A673 (cell line): ENCODE data around the gene SPRED1. TPM values are rescaled to one million over a fixed set of nuclear protein-coding genes. Genes with fewer than 3 reads are reported as not detected.
"Not testable (repeated sequence)": the region's sequence is repeated elsewhere in the genome, so short reads cannot be mapped to it uniquely, and the experiment has no call there.

Source experiments
- BruUV-seq: library from RNA; stranded (reverse); fragments of 400-500 nt; replicated peaks from 2 replicates; lab custom pipeline; 2021; lab: Mats Ljungman, UMichigan
- CTCF ChIA-PET: fragments of 300-600 bp; sonication (Branson Sonifier 250); formaldehyde crosslinking; loops from one replicate; lab custom pipeline; 2022; ENCODE audit warnings: antibody characterized with exemption; lab: Charles Lee
- POLR2A ChIA-PET: fragments of 300-600 bp; sonication (Branson Sonifier 250); formaldehyde crosslinking; loops from one replicate; lab custom pipeline; 2022; ENCODE audit warnings: antibody characterized with exemption; ENCODE audit not compliant: low non-redundant PET; lab: Charles Lee
- DNase-seq: peaks from one replicate; pipeline ENCODE4 v3.0.0-alpha.2; 2015; ENCODE audit warnings: low spot score
- H3K27ac ChIP-seq: fragments of 200-600 bp; sonication (generic); 2 replicates; pipeline ENCODE4 v1.5.1; 2016; ENCODE audit warnings: mixed run types, low read depth, mild to moderate bottlenecking, mixed read lengths, antibody characterized with exemption, low read length; ENCODE audit not compliant: poor library complexity, severe bottlenecking
- H3K27me3 ChIP-seq: fragments of 200-600 bp; sonication (generic); replicated peaks from 2 replicates; pipeline ENCODE4 v1.6.1; 2017; ENCODE audit warnings: mixed run types, low read depth, mild to moderate bottlenecking, mixed read lengths, antibody characterized with exemption, low read length; ENCODE audit not compliant: insufficient read depth, poor library complexity
- H3K36me3 ChIP-seq: fragments of 200-600 bp; sonication (generic); 2 replicates; pipeline ENCODE4 v1.6.1; 2016; ENCODE audit warnings: mixed run types, mild to moderate bottlenecking, mixed read lengths, antibody characterized with exemption, low read length; ENCODE audit not compliant: insufficient read depth, poor library complexity, severe bottlenecking
- H3K4me1 ChIP-seq: fragments of 200-600 bp; sonication (generic); 2 replicates; pipeline ENCODE4 v1.6.1; 2017; ENCODE audit warnings: mixed run types, mild to moderate bottlenecking, mixed read lengths, antibody characterized with exemption, low read length; ENCODE audit not compliant: insufficient read depth, poor library complexity, severe bottlenecking
- H3K4me3 ChIP-seq: fragments of 200-600 bp; sonication (generic); 2 replicates; pipeline ENCODE4 v1.5.1; 2016; ENCODE audit warnings: low read depth, mixed run types, mild to moderate bottlenecking, mixed read lengths, low read length; ENCODE audit not compliant: poor library complexity, severe bottlenecking
- H3K9me3 ChIP-seq: fragments of 200-600 bp; sonication (generic); 2 replicates; pipeline ENCODE4 v1.6.1; 2016; ENCODE audit warnings: mixed run types, low read depth, mild to moderate bottlenecking, mixed read lengths, antibody characterized with exemption, low read length; ENCODE audit not compliant: poor library complexity, severe bottlenecking
- CTCF ChIP-seq: fragments of 300-800, 200-600 bp; sonication (generic); conservative IDR thresholded peaks from 2 replicates; pipeline ENCODE4 v1.5.1; 2017; ENCODE audit warnings: low read depth, mild to moderate bottlenecking, antibody characterized with exemption, low read length, moderate library complexity, mixed read lengths
- EZH2 ChIP-seq: fragments of 200-600 bp; sonication (generic); IDR thresholded peaks from 2 replicates; pipeline ENCODE4 v1.6.1; 2017; ENCODE audit warnings: borderline replicate concordance, low read depth, mild to moderate bottlenecking, mixed read lengths, antibody characterized with exemption, low read length; ENCODE audit not compliant: poor library complexity, severe bottlenecking
- intact Hi-C: fragments of 100-400 bp; cut with micrococcal nuclease; formaldehyde crosslinking; loops from one replicate; pipeline ENCODE4 v1.10.0; 2022; ENCODE audit not compliant: unreplicated experiment
- total RNA-seq: library from RNA; stranded (reverse); gene quantifications from 2 replicates; pipeline ENCODE4 v1.2.3, GENCODE V29; 2021

The SPRED1 gene
- total RNA-seq, 1 experiment from 2014 or later, result 17.3 TPM

- no TSS peak for BruUV-seq
- H3K4me1 ChIP-seq, result peaks cover 5% of the 10 kb centered on the region
- intact Hi-C loops, result no loop called here
- no peaks in the 10 kb centered on the region for H3K9me3 ChIP-seq
- DNase-seq, result no peak
- no peaks in the 10 kb centered on the region for H3K27me3 ChIP-seq
- TF ChIP-seq EZH2 (no peak), CTCF (no peak)
- CTCF ChIA-PET, result no interaction called here
- no peaks in the 10 kb centered on the region for H3K36me3 ChIP-seq
- POLR2A ChIA-PET, result no interaction called here
- H3K27ac ChIP-seq, result no peak overlapping the region
- H3K4me3 ChIP-seq, result no peak overlapping the region
These were observed 19.3 kb downstream of the SPRED1 start for GRCh38 chr15:38271895-38272294.

- intact Hi-C loops, result not testable (repeated sequence)
These were observed 19.8 kb downstream of the SPRED1 start for GRCh38 chr15:38272431-38272830.

GRCh38 chr15:38274135-38274534 lies 21.5 kb downstream of the SPRED1 start:
- Histone ChIP-seq H3K36me3 (no peaks in the 10 kb centered on the region), H3K27me3 (no peaks in the 10 kb centered on the region), H3K9me3 (no peaks in the 10 kb centered on the region), H3K4me1 (peaks cover 5% of the 10 kb centered on the region), H3K4me3 (no peak overlapping the region), H3K27ac (no peak overlapping the region)
- ChIA-PET CTCF (interaction anchor here (0.6 kb wide), 1 partner anchor 23 kb away, joined by 3 read pairs; no protein-coding TSS in a partner anchor), POLR2A (no interaction called here)
- no peak for TF ChIP-seq CTCF
- TF ChIP-seq EZH2, result no peak
- no peak for DNase-seq
- intact Hi-C loops, result no loop called here
- no TSS peak for BruUV-seq

More at GRCh38 chr15:38272431-38272830, 19.8 kb downstream of the SPRED1 start:
- H3K27ac ChIP-seq, H3K4me1 ChIP-seq, H3K4me3 ChIP-seq, H3K36me3 ChIP-seq, H3K27me3 ChIP-seq, DNase-seq, H3K9me3 ChIP-seq, POLR2A ChIA-PET, CTCF ChIA-PET, BruUV-seq: not testable (repeated sequence)

- CTCF ChIA-PET, result no interaction called here
- no peak for DNase-seq
- Histone ChIP-seq H3K4me3 (no peak overlapping the region), H3K36me3 (no peaks in the 10 kb centered on the region), H3K9me3 (no peaks in the 10 kb centered on the region), H3K27me3 (no peaks in the 10 kb centered on the region), H3K4me1 (peaks cover 5% of the 10 kb centered on the region), H3K27ac (no peak overlapping the region)
- TF ChIP-seq EZH2 (no peak), CTCF (no peak)
- POLR2A ChIA-PET, result no interaction called here
- BruUV-seq, result no TSS peak
- intact Hi-C loops, result no loop called here
These were observed 23.3 kb downstream of the SPRED1 start for GRCh38 chr15:38275959-38276358.

- H3K27me3 ChIP-seq, CTCF ChIA-PET, H3K36me3 ChIP-seq, intact Hi-C loops, H3K9me3 ChIP-seq, H3K4me3 ChIP-seq, POLR2A ChIA-PET, DNase-seq, H3K27ac ChIP-seq, H3K4me1 ChIP-seq, BruUV-seq: not testable (repeated sequence)
These were observed 24.6 kb downstream of the SPRED1 start for GRCh38 chr15:38277281-38277680.
